Heart left ventricle (tissue), 16 donors: Measurements from ENCODE around the gene TRPV4. TPM values are rescaled to one million over a fixed set of nuclear protein-coding genes. Genes with fewer than 3 reads are reported as not detected.

Source experiments
- ATAC-seq, 4 donors: fragments of 200-7000 bp; cut with Tn5 transposase; one replicate each; pipeline ENCODE4 v1.9.1; 2020 to 2022; ENCODE audit warnings: moderate library complexity in 4 of 4, mild to moderate bottlenecking in 3 of 4, moderate number of reproducible peaks in 1 of 4
- DNase-seq, 5 donors: peaks; one replicate each; pipeline ENCODE4 v3.0.0-alpha.2; 2020
- H3K27ac ChIP-seq, 12 donors: fragments of 200-600 bp; sonication (generic) in 4 of 12; one replicate each; pipeline versions ENCODE4 v1.5.0 to v1.8.0; 2016 to 2022; ENCODE audit warnings: mild to moderate bottlenecking in 2 of 12
- H3K27me3 ChIP-seq, 9 donors: fragments of 200-600 bp; sonication (generic) in 2 of 9; one replicate each; pipeline versions ENCODE4 v1.5.1 to v1.8.0; 2016 to 2022; ENCODE audit warnings: mild to moderate bottlenecking in 3 of 9
- H3K36me3 ChIP-seq, 9 donors: fragments of 200-600 bp; sonication (generic) in 2 of 9; one replicate each; pipeline versions ENCODE4 v1.5.0 to v1.8.0; 2018 to 2022; ENCODE audit warnings: mild to moderate bottlenecking in 2 of 9
- H3K4me1 ChIP-seq, 12 donors: fragments of 200-600 bp; sonication (generic) in 4 of 12; one replicate each; pipeline versions ENCODE4 v1.5.0 to v1.8.0; 2016 to 2022; ENCODE audit warnings: mild to moderate bottlenecking in 3 of 12
- H3K4me3 ChIP-seq, 12 donors: fragments of 200-600 bp; sonication (generic) in 4 of 12; one replicate each; pipeline versions ENCODE4 v1.5.0 to v1.8.0; 2017 to 2022; ENCODE audit warnings: mild to moderate bottlenecking in 9 of 12, moderate library complexity in 4 of 12
- H3K9me3 ChIP-seq, 12 donors: fragments of 200-600 bp; sonication (generic) in 4 of 12; one replicate each; pipeline versions ENCODE4 v1.5.0 to v1.8.0; 2016 to 2022; ENCODE audit warnings: mild to moderate bottlenecking in 1 of 12
- POLR2A ChIP-seq, 2 donors: fragments of 450-650 bp; IDR thresholded peaks; one replicate each; pipeline ENCODE4 v1.6.1; 2017; ENCODE audit warnings: antibody characterized with exemption in 2 of 2, mild to moderate bottlenecking in 2 of 2, moderate library complexity in 2 of 2
- WGBS, 4 donors: extraction: QIAGEN DNeasy Blood & Tissue Kit in 2 of 4; methylation state at CpG; one replicate each; pipeline versions ENCODE4 v1.1.5 to v1.1.7; 2013 to 2018; 5-methylcytosine and 5-hydroxymethylcytosine counted together
- intact Hi-C, 10 donors: fragments of 100-400 bp; cut with DNase I; formaldehyde crosslinking; loops; one replicate each; pipeline versions ENCODE4 v1.11.1 to v1.14.2; 2022
- polyA plus RNA-seq, 2 donors: library from polyadenylated mRNA; stranded (reverse); fragments of 200-250 nt; gene quantifications; one replicate each; pipeline ENCODE4 v1.2.3, GENCODE V29; 2013
- total RNA-seq, 9 donors: library from RNA; depleted of rRNA in 2 of 9; stranded (reverse); fragments of >200 nt in 2 of 9; fragmentation: NEBNext Ultra II Directional in 3 of 9; extraction: Animal tissue kit (Norgen Biotek cat#: 25700) in 3 of 9; gene quantifications; one replicate each; pipeline versions ENCODE4 v1.1.0 to v1.2.4, GENCODE V29; 2016 to 2023
- TF ChIP-seq, protein P1 (sequence below), 12 donors: fragments of 200-600 bp; sonication (generic) in 4 of 12; IDR thresholded peaks; one replicate each; pipeline versions ENCODE4 v1.5.0 to v1.8.0; 2018 to 2022; ENCODE audit warnings: antibody characterized with exemption in 12 of 12, mild to moderate bottlenecking in 5 of 12
- donor health status: ischemic (EF 13 %, LVEDD 7.1; RV severe dilation, severe dysfunction).
- donor health status: healthy with polysubstance abuse.
- donor health status: DM: no; HTN: yes; CAD: no.
- donor health status: DM: no; HTN: no; CAD: no.
- donor health status: ischemic (EF 25% LVEDD 6.9; RV normal size, moderate dysfunction).
- donor health status: ischemic (EF 25% LVEDD 5.7; RV mildly dilated, moderate dysfunction).
- donor health status: healthy.
- donor health status: DM: yes; HTN: yes; CAD: no.
- donor health status: ischemic (EF 35%, LVEDD 5.7; RV mildly dilated, moderate dysfunction).
- donor health status: nonischemic (EF 11% LVEDD 7.7; RV severe dilation, severe dysfunction).
- donor health status: DM: yes; HTN: yes; CAD: no.
- donor health status: PGD.
- donor health status: ischemic (EF 29% LVEDD 5.4; RV normal size, mild dysfunction).
- donor health status: nonischemic (EF 23%, LVEDD 6.1; RV moderate dilation, normal function).

The TRPV4 gene
- total and polyA plus RNA-seq, 11 donors, result 0.17 to 3.9 (median 0.30) TPM; not detected in 1

DNA sequence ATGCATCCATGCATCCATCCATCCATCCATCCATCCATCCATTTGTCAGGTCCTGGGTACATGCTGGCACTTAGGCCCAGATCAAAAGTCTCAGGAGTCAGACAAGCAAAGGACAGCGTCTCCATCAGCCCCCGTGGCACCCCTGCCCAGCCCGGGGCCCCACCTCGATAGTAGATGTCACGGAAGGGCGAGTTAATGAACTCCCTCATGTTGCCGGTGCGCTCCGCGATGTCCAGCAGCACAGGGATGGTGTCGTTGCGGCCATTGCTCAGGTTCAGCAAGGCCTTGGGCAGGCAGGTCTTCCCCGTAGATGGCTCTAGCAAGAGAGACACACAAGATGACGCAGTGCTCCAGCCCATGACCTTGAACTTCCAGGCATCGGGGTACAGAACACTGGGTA is 30.4 kb downstream of the TRPV4 start:
- no peak overlapping the region for H3K27ac ChIP-seq
- 91 to 94% (median 92%) methylated on average over 8 to 15 of the region's 15 CpGs for WGBS, 4 donors
- H3K27me3 ChIP-seq, result no peaks in the 10 kb centered on the region
- peaks cover 0 to 2% (median 0%) of the 10 kb centered on the region in 12 donors for H3K4me1 ChIP-seq
- ATAC-seq (no peak), DNase-seq (no peak)
- H3K36me3 ChIP-seq, result no peaks in the 10 kb centered on the region
- TF ChIP-seq POLR2A (IDR thresholded peaks at IDR 0.05), result no peak
- TF ChIP-seq, protein P1, sequence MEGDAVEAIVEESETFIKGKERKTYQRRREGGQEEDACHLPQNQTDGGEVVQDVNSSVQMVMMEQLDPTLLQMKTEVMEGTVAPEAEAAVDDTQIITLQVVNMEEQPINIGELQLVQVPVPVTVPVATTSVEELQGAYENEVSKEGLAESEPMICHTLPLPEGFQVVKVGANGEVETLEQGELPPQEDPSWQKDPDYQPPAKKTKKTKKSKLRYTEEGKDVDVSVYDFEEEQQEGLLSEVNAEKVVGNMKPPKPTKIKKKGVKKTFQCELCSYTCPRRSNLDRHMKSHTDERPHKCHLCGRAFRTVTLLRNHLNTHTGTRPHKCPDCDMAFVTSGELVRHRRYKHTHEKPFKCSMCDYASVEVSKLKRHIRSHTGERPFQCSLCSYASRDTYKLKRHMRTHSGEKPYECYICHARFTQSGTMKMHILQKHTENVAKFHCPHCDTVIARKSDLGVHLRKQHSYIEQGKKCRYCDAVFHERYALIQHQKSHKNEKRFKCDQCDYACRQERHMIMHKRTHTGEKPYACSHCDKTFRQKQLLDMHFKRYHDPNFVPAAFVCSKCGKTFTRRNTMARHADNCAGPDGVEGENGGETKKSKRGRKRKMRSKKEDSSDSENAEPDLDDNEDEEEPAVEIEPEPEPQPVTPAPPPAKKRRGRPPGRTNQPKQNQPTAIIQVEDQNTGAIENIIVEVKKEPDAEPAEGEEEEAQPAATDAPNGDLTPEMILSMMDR (IDR thresholded peaks at IDR 0.05), result no peak
- intact Hi-C loops, result no loop called here
- no peaks in the 10 kb centered on the region for H3K9me3 ChIP-seq
- H3K4me3 ChIP-seq, result no peak overlapping the region

DNA sequence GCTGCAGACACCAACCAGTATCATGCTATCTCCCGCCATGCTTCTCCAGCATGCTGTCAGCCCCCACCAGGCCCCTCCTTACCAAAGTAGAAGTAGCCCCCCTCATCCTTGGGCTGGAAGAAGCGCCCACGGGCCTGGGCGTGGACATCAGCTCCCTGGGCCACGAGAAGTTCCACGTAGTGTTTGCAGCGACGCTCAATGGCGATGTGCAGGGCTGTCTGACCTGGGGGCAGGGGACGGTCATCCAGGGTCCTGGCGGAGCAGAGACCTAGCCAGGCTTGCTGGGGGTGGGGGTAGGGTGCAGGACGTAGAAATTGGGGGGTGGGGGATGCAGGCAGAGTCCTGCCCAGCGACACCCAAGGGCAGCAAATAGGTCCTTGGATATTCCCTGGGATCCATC is 32.7 kb downstream of the TRPV4 start:
- intact Hi-C loops, result no loop called here
- Histone ChIP-seq H3K9me3 (no peaks in the 10 kb centered on the region), H3K4me3 (no peak overlapping the region), H3K36me3 (no peaks in the 10 kb centered on the region), H3K27ac (no peak overlapping the region), H3K27me3 (no peaks in the 10 kb centered on the region), H3K4me1 (peaks cover 0 to 2% (median 0%) of the 10 kb centered on the region in 12 donors)
- 90 to 91% (median 91%) methylated on average over 12 to 13 of the region's 13 CpGs for WGBS, 4 donors
- ATAC-seq (no peak), DNase-seq (no peak)
- TF ChIP-seq, protein P1 (IDR thresholded peaks at IDR 0.05), result no peak
- TF ChIP-seq POLR2A (IDR thresholded peaks at IDR 0.05), result no peak

DNA sequence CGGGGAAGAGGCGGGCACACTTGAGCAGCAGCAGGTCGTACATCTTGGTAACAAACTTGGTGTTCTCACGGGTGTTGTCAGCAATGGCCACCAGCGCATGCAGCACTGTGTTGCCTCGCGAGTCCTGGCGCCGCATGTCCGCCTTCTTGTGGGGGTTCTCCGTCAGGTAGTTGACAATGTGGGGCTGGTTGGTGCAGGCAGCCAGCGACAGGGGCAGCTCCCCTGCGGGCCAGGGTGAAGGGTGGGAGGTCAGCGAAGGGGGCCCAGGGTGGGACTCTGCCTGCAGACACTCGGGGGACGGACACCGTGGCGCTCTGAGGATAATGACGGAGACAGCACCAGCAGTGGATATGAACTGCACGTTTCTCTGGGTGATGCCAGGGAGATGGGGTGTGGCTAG is 34.5 kb downstream of the TRPV4 start:
- Histone ChIP-seq H3K27ac (no peak overlapping the region), H3K4me1 (no peaks in the 10 kb centered on the region), H3K27me3 (no peaks in the 10 kb centered on the region), H3K9me3 (no peaks in the 10 kb centered on the region), H3K36me3 (no peaks in the 10 kb centered on the region), H3K4me3 (no peak overlapping the region)
- 86 to 91% (median 87%) methylated on average over 15 to 20 of the region's 20 CpGs for WGBS, 4 donors
- TF ChIP-seq, protein P1 (IDR thresholded peaks at IDR 0.05), result no peak
- TF ChIP-seq POLR2A (IDR thresholded peaks at IDR 0.05), result no peak
- intact Hi-C loops, result no loop called here
- DNase-seq, result no peak
- ATAC-seq, result no peak

DNA sequence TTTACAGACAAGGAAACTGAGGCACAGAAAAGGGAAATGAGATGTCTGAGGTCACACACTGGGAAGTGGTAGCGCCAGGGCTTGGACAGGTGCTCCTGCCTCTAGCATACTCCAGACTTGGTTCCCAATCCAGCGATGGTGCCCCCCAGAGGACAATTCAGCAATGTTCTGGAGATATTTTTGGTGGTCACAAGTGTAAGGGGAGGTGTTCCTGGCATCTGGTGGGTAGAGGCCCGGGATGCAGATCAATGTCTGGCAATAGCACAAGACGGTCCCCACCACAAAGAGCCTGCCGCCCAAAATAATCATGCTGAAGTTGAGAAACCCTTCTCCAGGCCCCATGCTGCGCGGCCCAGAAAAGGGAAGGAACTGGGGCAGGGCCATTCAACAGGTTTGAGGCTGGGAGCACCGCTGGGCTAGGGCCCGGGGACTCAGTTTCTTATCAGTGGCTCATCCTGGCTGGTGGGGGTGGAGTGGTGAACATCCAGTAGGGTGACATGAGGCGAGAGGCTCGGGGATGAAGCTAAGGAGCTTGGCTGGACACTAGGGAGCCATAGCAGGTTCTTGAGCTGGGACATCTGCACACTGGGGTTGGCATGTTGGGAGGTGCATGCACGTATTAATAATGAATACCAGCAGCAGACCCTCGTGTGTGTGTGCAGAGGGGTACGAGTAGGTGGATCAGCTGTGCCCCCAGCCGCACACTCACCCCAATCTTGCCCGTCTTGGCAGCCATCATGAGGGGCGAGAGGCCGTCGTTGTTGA is 35.1 kb downstream of the TRPV4 start:
- TF ChIP-seq, protein P1 (IDR thresholded peaks at IDR 0.05), result peak in 1 of 12 donors; percentile 12
- no peak for TF ChIP-seq POLR2A (IDR thresholded peaks at IDR 0.05)
- no peaks in the 10 kb centered on the region for H3K36me3 ChIP-seq
- no peaks in the 10 kb centered on the region for H3K4me1 ChIP-seq
- intact Hi-C loops, result no loop called here
- DNase-seq, result no peak
- H3K9me3 ChIP-seq, result no peaks in the 10 kb centered on the region
- H3K4me3 ChIP-seq, result no peak overlapping the region
- no peak overlapping the region for H3K27ac ChIP-seq
- 71 to 79% (median 78%) methylated on average over 19 of the region's 19 CpGs for WGBS, 4 donors
- no peaks in the 10 kb centered on the region for H3K27me3 ChIP-seq
- ATAC-seq, result no peak
